Fibroblast of lung (primary cell): ENCODE measurements around the gene SDR42E1.

Experiments used
- EZH2 ChIP-seq: IDR thresholded peaks from 2 replicates; pipeline ENCODE4 v1.5.1; 2012; ENCODE audit warnings: low read length, control low read depth, mild to moderate bottlenecking; ENCODE audit errors: missing control alignments
- TF ChIP-seq, protein P1 (sequence below), 2 donors: IDR thresholded peaks in 1 of 2; conservative IDR thresholded peaks in 1 of 2; 1 replicate in 1 of 2; 2 replicates in 1 of 2; pipeline ENCODE4 v1.5.1; 2011 to 2012; ENCODE audit warnings: low read length in 2 of 2, control low read depth in 1 of 2, inconsistent platforms in 1 of 2, low read depth in 1 of 2, mild to moderate bottlenecking in 1 of 2

GRCh38 chr16:82019535-82019934, 8.3 kb upstream of the SDR42E1 start:
- TF ChIP-seq, protein P1, sequence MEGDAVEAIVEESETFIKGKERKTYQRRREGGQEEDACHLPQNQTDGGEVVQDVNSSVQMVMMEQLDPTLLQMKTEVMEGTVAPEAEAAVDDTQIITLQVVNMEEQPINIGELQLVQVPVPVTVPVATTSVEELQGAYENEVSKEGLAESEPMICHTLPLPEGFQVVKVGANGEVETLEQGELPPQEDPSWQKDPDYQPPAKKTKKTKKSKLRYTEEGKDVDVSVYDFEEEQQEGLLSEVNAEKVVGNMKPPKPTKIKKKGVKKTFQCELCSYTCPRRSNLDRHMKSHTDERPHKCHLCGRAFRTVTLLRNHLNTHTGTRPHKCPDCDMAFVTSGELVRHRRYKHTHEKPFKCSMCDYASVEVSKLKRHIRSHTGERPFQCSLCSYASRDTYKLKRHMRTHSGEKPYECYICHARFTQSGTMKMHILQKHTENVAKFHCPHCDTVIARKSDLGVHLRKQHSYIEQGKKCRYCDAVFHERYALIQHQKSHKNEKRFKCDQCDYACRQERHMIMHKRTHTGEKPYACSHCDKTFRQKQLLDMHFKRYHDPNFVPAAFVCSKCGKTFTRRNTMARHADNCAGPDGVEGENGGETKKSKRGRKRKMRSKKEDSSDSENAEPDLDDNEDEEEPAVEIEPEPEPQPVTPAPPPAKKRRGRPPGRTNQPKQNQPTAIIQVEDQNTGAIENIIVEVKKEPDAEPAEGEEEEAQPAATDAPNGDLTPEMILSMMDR (conservative IDR thresholded peaks at IDR 0.05 in 1 of 2, IDR thresholded peaks at IDR 0.05 in 1 of 2; ENCODE audit: low read depth in 1 of 2, low read length in 2 of 2): no peak
- TF ChIP-seq EZH2: no peak
